Panc1 (cell line): ENCODE results near the gene FBXO42. TPM values are rescaled to one million over a fixed set of nuclear protein-coding genes. Genes with fewer than 3 reads are reported as not detected.

Experiments
- ATAC-seq: fragments of 200-7000 bp; cut with Tn5 transposase; 2 replicates; pipeline ENCODE4 v1.9.1; 2020; ENCODE audit warnings: mild to moderate bottlenecking, moderate library complexity
- BruUV-seq: library from RNA; stranded (reverse); fragments of 400-500 nt; replicated peaks from 2 replicates; lab custom pipeline; 2021; lab: Mats Ljungman, UMichigan
- CTCF ChIA-PET: fragments of 300-600 bp; sonication (Branson Sonifier 250); formaldehyde crosslinking; loops from one replicate; lab custom pipeline; 2022; ENCODE audit warnings: antibody characterized with exemption; lab: Charles Lee
- POLR2A ChIA-PET: fragments of 300-600 bp; sonication (Branson Sonifier 250); formaldehyde crosslinking; loops from one replicate; lab custom pipeline; 2022; ENCODE audit warnings: antibody characterized with exemption; lab: Charles Lee
- DNase-seq: peaks from one replicate; pipeline ENCODE4 v3.0.0-alpha.2; 2010; ENCODE audit warnings: low read depth, low spot score
- H3K27ac ChIP-seq: 2 replicates; pipeline ENCODE4 v1.5.1; 2011; ENCODE audit warnings: mild to moderate bottlenecking, low read length, inconsistent platforms
- H3K27me3 ChIP-seq: fragments of 200-500 bp; sonication (Bioruptor generic); 2 replicates; pipeline ENCODE4 v1.6.0; 2014; ENCODE audit warnings: low read length, inconsistent platforms; ENCODE audit not compliant: control insufficient read depth, insufficient read depth
- H3K36me3 ChIP-seq: fragments of 200-500 bp; sonication (Bioruptor generic); 2 replicates; pipeline ENCODE4 v1.5.1; 2014; ENCODE audit warnings: inconsistent platforms, mild to moderate bottlenecking, low read length, moderate library complexity; ENCODE audit not compliant: control insufficient read depth, insufficient read depth
- H3K4me1 ChIP-seq: 2 replicates; pipeline ENCODE4 v1.5.1; 2011; ENCODE audit warnings: inconsistent platforms, mild to moderate bottlenecking, low read length, moderate library complexity; ENCODE audit not compliant: control insufficient read depth, insufficient read depth
- H3K4me3 ChIP-seq, 2 experiments: 2 replicates each; pipeline ENCODE4 v1.5.1; 2011 to 2012; ENCODE audit warnings: low read depth in 2 of 2, low read length in 2 of 2, mild to moderate bottlenecking in 2 of 2, inconsistent platforms in 1 of 2, moderate library complexity in 1 of 2
- H3K9me3 ChIP-seq: fragments of 200-500 bp; sonication (Bioruptor generic); 2 replicates; pipeline ENCODE4 v1.5.1; 2014; ENCODE audit warnings: low read depth, mild to moderate bottlenecking, inconsistent platforms, low read length, moderate library complexity; ENCODE audit not compliant: control insufficient read depth, insufficient read depth
- CTCF ChIP-seq: fragments of 450-650 bp; IDR thresholded peaks from 2 replicates; pipeline ENCODE4 v1.5.1; 2017; ENCODE audit warnings: mild to moderate bottlenecking
- POLR2AphosphoS5 ChIP-seq: IDR thresholded peaks from 2 replicates; pipeline ENCODE4 v1.6.1; 2012; ENCODE audit warnings: mild to moderate bottlenecking, low read depth, low read length, moderate library complexity
- REST ChIP-seq, 2 experiments: IDR thresholded peaks; 2 replicates each; pipeline ENCODE4 v1.6.1; 2011 to 2012; ENCODE audit warnings: low read depth in 2 of 2, control low read depth in 1 of 2, low read length in 1 of 2, mild to moderate bottlenecking in 1 of 2, moderate library complexity in 1 of 2; ENCODE audit not compliant: insufficient read depth in 1 of 2
- SIN3A ChIP-seq: IDR thresholded peaks from 2 replicates; pipeline ENCODE4 v1.6.1; 2012; ENCODE audit warnings: low read depth, mild to moderate bottlenecking, low read length, moderate library complexity, borderline replicate concordance; ENCODE audit not compliant: insufficient read depth
- TCF7L2 ChIP-seq: IDR thresholded peaks from 2 replicates; pipeline ENCODE4 v1.6.1; 2011; ENCODE audit warnings: mild to moderate bottlenecking, low read depth, low read length, inconsistent platforms
- in situ Hi-C: cut with HindIII; loops from 2 replicates; pipeline ENCODE4 v1.10.0; 2016; ENCODE audit warnings: low sequenced_read_pairs, low pct_unique_long_range_greater_than_20kb
- intact Hi-C: fragments of 100-400 bp; cut with micrococcal nuclease; formaldehyde crosslinking; loops from one replicate; pipeline ENCODE4 v1.10.0; 2022; ENCODE audit not compliant: unreplicated experiment
- total RNA-seq: library from RNA; stranded (reverse); gene quantifications from one replicate; pipeline ENCODE4 v1.2.1, GENCODE V29; 2021; ENCODE audit not compliant: unreplicated experiment

FBXO42 gene
- total RNA-seq, 1 experiment from 2014 or later, result 25.7 TPM

- DNase-seq, result no peak
- ChIA-PET POLR2A (no interaction called here), CTCF (no interaction called here)
- Histone ChIP-seq H3K9me3 (no peaks in the 10 kb centered on the region), H3K27ac (no peak overlapping the region), H3K27me3 (no peaks in the 10 kb centered on the region), H3K4me1 (peaks cover 6% of the 10 kb centered on the region), H3K36me3 (peaks cover 13% of the 10 kb centered on the region), H3K4me3 (no peak overlapping the region)
- TF ChIP-seq REST (IDR thresholded peaks at IDR 0.05; ENCODE audit: insufficient read depth in 1 of 2, low read depth in 2 of 2, low read length in 1 of 2) (no peak), CTCF (no peak), POLR2AphosphoS5 (no peak), TCF7L2 (no peak), SIN3A (no peak)
- no peak for ATAC-seq
- in situ Hi-C loops, result no loop called here
- BruUV-seq, result no TSS peak
- intact Hi-C loops, result no loop called here
Measured at GRCh38 chr1:16253332-16253922, 98.9 kb downstream of the FBXO42 start.

- Histone ChIP-seq H3K27ac (no peak overlapping the region), H3K27me3 (no peaks in the 10 kb centered on the region), H3K9me3 (no peaks in the 10 kb centered on the region), H3K4me1 (peaks cover 6% of the 10 kb centered on the region), H3K4me3 (no peak overlapping the region), H3K36me3 (peaks cover 13% of the 10 kb centered on the region)
- DNase-seq, result no peak
- CTCF ChIA-PET, result no interaction called here
- in situ Hi-C loops, result no loop called here
- POLR2A ChIA-PET, result no interaction called here
- BruUV-seq, result no TSS peak
- no peak for TF ChIP-seq POLR2AphosphoS5
- TF ChIP-seq REST (IDR thresholded peaks at IDR 0.05; ENCODE audit: insufficient read depth in 1 of 2, low read depth in 2 of 2, low read length in 1 of 2), result no peak
- no peak for TF ChIP-seq CTCF
- TF ChIP-seq TCF7L2, result no peak
- intact Hi-C loops, result no loop called here
- no peak for ATAC-seq
Measured at GRCh38 chr1:16252912-16253311, 99.4 kb downstream of the FBXO42 start.
